Breast epithelium (tissue), 3 donors: ENCODE data around the gene ZNF582.

Source experiments
- POLR2A ChIP-seq: fragments of 450-650 bp; IDR thresholded peaks from one replicate; pipeline ENCODE4 v1.6.1; 2016; ENCODE audit warnings: antibody characterized with exemption, mild to moderate bottlenecking, moderate library complexity
- POLR2AphosphoS5 ChIP-seq, 3 donors: sonication (generic); formaldehyde crosslinking; IDR thresholded peaks; one replicate each; pipeline ENCODE4 v1.6.1; 2017; ENCODE audit warnings: antibody characterized with exemption in 3 of 3
- TF ChIP-seq, protein P1 (sequence below), 3 donors: fragments of 450-650 bp; IDR thresholded peaks; one replicate each; pipeline ENCODE4 v1.5.1; 2016 to 2017; ENCODE audit warnings: antibody characterized with exemption in 3 of 3, mild to moderate bottlenecking in 3 of 3, moderate library complexity in 3 of 3

DNA sequence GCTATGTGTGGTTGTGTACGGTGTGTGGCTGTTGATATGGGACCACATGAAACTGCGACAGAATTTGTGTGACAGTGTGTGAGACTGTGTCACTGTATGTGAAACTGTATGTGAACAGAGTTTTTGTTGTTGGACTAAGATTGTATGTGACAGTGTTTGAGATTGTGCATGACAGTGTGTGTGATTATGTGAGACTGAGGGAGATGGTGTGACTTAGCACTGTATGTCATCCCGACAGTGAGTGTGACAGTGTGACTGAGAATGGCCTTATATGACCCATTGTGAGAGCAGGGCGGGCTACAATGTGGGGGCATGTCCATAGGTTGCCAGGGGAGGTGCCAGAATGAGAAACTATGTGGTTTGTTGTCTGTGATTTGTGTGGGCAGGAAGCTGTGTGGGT lies 11.7 kb upstream of the ZNF582 start:
- TF ChIP-seq POLR2AphosphoS5 (IDR thresholded peaks at IDR 0.05) (no peak), POLR2A (no peak)
- TF ChIP-seq, protein P1, sequence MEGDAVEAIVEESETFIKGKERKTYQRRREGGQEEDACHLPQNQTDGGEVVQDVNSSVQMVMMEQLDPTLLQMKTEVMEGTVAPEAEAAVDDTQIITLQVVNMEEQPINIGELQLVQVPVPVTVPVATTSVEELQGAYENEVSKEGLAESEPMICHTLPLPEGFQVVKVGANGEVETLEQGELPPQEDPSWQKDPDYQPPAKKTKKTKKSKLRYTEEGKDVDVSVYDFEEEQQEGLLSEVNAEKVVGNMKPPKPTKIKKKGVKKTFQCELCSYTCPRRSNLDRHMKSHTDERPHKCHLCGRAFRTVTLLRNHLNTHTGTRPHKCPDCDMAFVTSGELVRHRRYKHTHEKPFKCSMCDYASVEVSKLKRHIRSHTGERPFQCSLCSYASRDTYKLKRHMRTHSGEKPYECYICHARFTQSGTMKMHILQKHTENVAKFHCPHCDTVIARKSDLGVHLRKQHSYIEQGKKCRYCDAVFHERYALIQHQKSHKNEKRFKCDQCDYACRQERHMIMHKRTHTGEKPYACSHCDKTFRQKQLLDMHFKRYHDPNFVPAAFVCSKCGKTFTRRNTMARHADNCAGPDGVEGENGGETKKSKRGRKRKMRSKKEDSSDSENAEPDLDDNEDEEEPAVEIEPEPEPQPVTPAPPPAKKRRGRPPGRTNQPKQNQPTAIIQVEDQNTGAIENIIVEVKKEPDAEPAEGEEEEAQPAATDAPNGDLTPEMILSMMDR (IDR thresholded peaks at IDR 0.05), result no peak
